ENCODE results near the gene ZNF821. TPM values are rescaled to one million over a fixed set of nuclear protein-coding genes. Genes with fewer than 3 reads are reported as not detected.
A peak's percentile ranks its signal among the peaks of the same experiment; 100 is the strongest.

The ZNF821 gene
- total and polyA plus RNA-seq, 10 donors: 7.9 to 15.9 (median 10.4) TPM

- no peak for DNase-seq
- no peak overlapping the region for H3K27ac ChIP-seq
- intact Hi-C loops (cut with DNase I; ENCODE audit: low total_unique reads): no loop called here
- H3K4me1 ChIP-seq: peaks cover 0 to 46% (median 18%) of the 10 kb centered on the region in 6 donors
- peaks cover 4 to 99% (median 68%) of the 10 kb centered on the region in 6 donors for H3K36me3 ChIP-seq
- no peak overlapping the region for H3K4me3 ChIP-seq
- TF ChIP-seq POLR2A (IDR thresholded peaks at IDR 0.05) (no peak), CTCF (IDR thresholded peaks at IDR 0.05 in 8 of 11, conservative IDR thresholded peaks at IDR 0.05 in 3 of 11) (no peak), POLR2AphosphoS5 (IDR thresholded peaks at IDR 0.05) (no peak)
- no peaks in the 10 kb centered on the region for H3K9me3 ChIP-seq
- no peaks in the 10 kb centered on the region for H3K27me3 ChIP-seq (replicated peaks in 1 of 7)
- WGBS, 5 donors: 95 to 98% (median 96%) methylated on average over 5 of the region's 5 CpGs
Observed at GRCh38 chr16:71930013-71930563, 46.1 kb upstream of the ZNF821 start.

- H3K4me3 ChIP-seq: no peak overlapping the region
- H3K27ac ChIP-seq: no peak overlapping the region
- no peak for TF ChIP-seq CTCF (IDR thresholded peaks at IDR 0.05 in 8 of 11, conservative IDR thresholded peaks at IDR 0.05 in 3 of 11)
- no peak for TF ChIP-seq POLR2AphosphoS5 (IDR thresholded peaks at IDR 0.05)
- no peak for TF ChIP-seq POLR2A (IDR thresholded peaks at IDR 0.05)
- intact Hi-C loops (cut with DNase I; ENCODE audit: low total_unique reads): no loop called here
- DNase-seq: no peak
- WGBS, 5 donors: 64 to 89% (median 71%) methylated on average over 3 of the region's 3 CpGs
- no peaks in the 10 kb centered on the region for H3K9me3 ChIP-seq
- H3K4me1 ChIP-seq: peaks cover 0 to 53% (median 22%) of the 10 kb centered on the region in 6 donors
- H3K36me3 ChIP-seq: peaks cover 4 to 100% (median 71%) of the 10 kb centered on the region in 6 donors
- H3K27me3 ChIP-seq (replicated peaks in 1 of 7): no peaks in the 10 kb centered on the region
Observed at GRCh38 chr16:71929048-71929447, 45.1 kb upstream of the ZNF821 start.

- H3K4me1 ChIP-seq: peaks cover 0 to 66% (median 28%) of the 10 kb centered on the region in 6 donors
- no peaks in the 10 kb centered on the region for H3K9me3 ChIP-seq
- no peak for DNase-seq
- WGBS, 5 donors: 56 to 79% (median 74%) methylated on average over 5 of the region's 5 CpGs
- H3K4me3 ChIP-seq: no peak overlapping the region
- peak overlapping the region in 4 of 8 donors; percentile 14 to 65 (median 54) for H3K27ac ChIP-seq
- H3K27me3 ChIP-seq (replicated peaks in 1 of 7): no peaks in the 10 kb centered on the region
- intact Hi-C loops (cut with DNase I; ENCODE audit: low total_unique reads): no loop called here
- H3K36me3 ChIP-seq: peaks cover 6 to 100% (median 77%) of the 10 kb centered on the region in 6 donors
- TF ChIP-seq POLR2AphosphoS5 (IDR thresholded peaks at IDR 0.05) (no peak), POLR2A (IDR thresholded peaks at IDR 0.05) (no peak), CTCF (IDR thresholded peaks at IDR 0.05 in 8 of 11, conservative IDR thresholded peaks at IDR 0.05 in 3 of 11) (no peak)
Observed at GRCh38 chr16:71927787-71928186, 43.8 kb upstream of the ZNF821 start.

- Histone ChIP-seq H3K9me3 (no peaks in the 10 kb centered on the region), H3K27me3 (replicated peaks in 1 of 7) (no peaks in the 10 kb centered on the region), H3K4me1 (peaks cover 0 to 66% (median 28%) of the 10 kb centered on the region in 6 donors), H3K36me3 (peaks cover 6 to 100% (median 80%) of the 10 kb centered on the region in 6 donors), H3K27ac (peak overlapping the region in 4 of 8 donors; percentile 14 to 65 (median 54)), H3K4me3 (no peak overlapping the region)
- DNase-seq: no peak
- WGBS, 5 donors: 52 to 63% (median 56%) methylated on average over 3 of the region's 3 CpGs
- intact Hi-C loops (cut with DNase I; ENCODE audit: low total_unique reads): no loop called here
- TF ChIP-seq POLR2A (IDR thresholded peaks at IDR 0.05): no peak
- no peak for TF ChIP-seq CTCF (IDR thresholded peaks at IDR 0.05 in 8 of 11, conservative IDR thresholded peaks at IDR 0.05 in 3 of 11)
- no peak for TF ChIP-seq POLR2AphosphoS5 (IDR thresholded peaks at IDR 0.05)
Observed at GRCh38 chr16:71927383-71927782, 43.4 kb upstream of the ZNF821 start.
